Thyroid gland (tissue), 4 donors: ENCODE data around the gene ZFAND2B. TPM values are rescaled to one million over a fixed set of nuclear protein-coding genes. Genes with fewer than 3 reads are reported as not detected.

Experiments
- DNase-seq, 2 donors: peaks; one replicate each; pipeline ENCODE4 v3.0.0-alpha.2; 2019
- H3K27ac ChIP-seq, 3 donors: fragments of 200-600 bp; sonication (generic); 1 replicate in 2 of 3; 2 replicates in 1 of 3; pipeline ENCODE4 v1.5.1; 2016 to 2019; ENCODE audit warnings: mild to moderate bottlenecking in 1 of 3, moderate library complexity in 1 of 3
- H3K27me3 ChIP-seq: fragments of 200-600 bp; sonication (generic); one replicate; pipeline ENCODE4 v1.5.1; 2019
- H3K36me3 ChIP-seq, 2 donors: fragments of 200-600 bp; sonication (generic); one replicate each; pipeline ENCODE4 v1.5.1; 2016 to 2019
- H3K4me1 ChIP-seq, 2 donors: fragments of 200-600 bp; sonication (generic); one replicate each; pipeline ENCODE4 v1.5.1; 2017 to 2019
- H3K4me3 ChIP-seq, 3 donors: fragments of 200-600 bp; sonication (generic); replicated peaks in 1 of 3; 1 replicate in 2 of 3; 2 replicates in 1 of 3; pipeline ENCODE4 v1.5.1; 2016; ENCODE audit warnings: mild to moderate bottlenecking in 1 of 3
- H3K9me3 ChIP-seq: fragments of 200-600 bp; sonication (generic); one replicate; pipeline ENCODE4 v1.5.1; 2017
- POLR2A ChIP-seq, 2 donors: fragments of 450-650 bp; IDR thresholded peaks; one replicate each; pipeline ENCODE4 v1.6.1; 2017; ENCODE audit warnings: antibody characterized with exemption in 2 of 2, mild to moderate bottlenecking in 2 of 2, moderate library complexity in 1 of 2
- WGBS, 2 donors: methylation state at CpG; one replicate each; pipeline ENCODE4 v1.1.5; 2017; 5-methylcytosine and 5-hydroxymethylcytosine counted together
- intact Hi-C: fragments of 100-400 bp; cut with DNase I; formaldehyde crosslinking; loops from one replicate; pipeline ENCODE4 v1.15.1; 2023
- total RNA-seq, 4 donors: library from RNA; depleted of rRNA; stranded (reverse); fragments of >200 nt; gene quantifications; one replicate each; pipeline ENCODE4 v1.2.3, GENCODE V29; 2016
- TF ChIP-seq, protein P1 (sequence below), 6 experiments: fragments of 200-600 bp in 3 of 6; fragments of 450-650 bp in 3 of 6; sonication (generic) in 3 of 6; IDR thresholded peaks; one replicate each; pipeline ENCODE4 v1.5.1; 2016 to 2019; ENCODE audit warnings: antibody characterized with exemption in 6 of 6, mild to moderate bottlenecking in 2 of 6, inconsistent platforms in 1 of 6, moderate library complexity in 1 of 6

The ZFAND2B gene
- total RNA-seq, 4 donors from 2014 or later: 78.7 to 131 (median 92.0) TPM

DNA sequence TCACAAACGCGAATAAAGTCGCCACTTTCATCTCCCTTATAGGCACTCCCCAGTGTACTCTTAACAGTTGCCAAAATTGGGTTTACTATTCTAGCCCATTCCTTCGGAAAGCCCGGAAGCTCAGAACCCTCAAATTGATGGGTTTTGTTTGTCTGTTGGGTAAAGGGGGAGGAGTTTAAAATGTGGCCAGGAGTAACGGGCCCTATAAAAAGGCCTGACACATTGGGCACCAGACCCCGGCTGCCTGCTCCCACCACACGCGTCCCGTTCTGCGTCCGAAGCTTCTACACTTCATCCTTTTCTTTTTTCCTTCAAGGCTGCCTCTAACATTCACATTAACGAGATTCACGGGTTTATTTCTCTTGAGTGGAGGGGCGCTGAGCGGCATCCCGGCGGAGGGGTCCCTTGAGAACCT lies 46.8 kb upstream of the ZFAND2B start:
- peak overlapping the region in 2 of 3 donors; percentile 40 to 50 for H3K4me3 ChIP-seq

GRCh38 chr2:219160186-219161017 lies 46.2 kb upstream of the ZFAND2B start, which contains the start of gene NHEJ1:
TSS of gene NHEJ1 (minus strand) at chr2:219160815. CDS start at chr2:219158362, 2,453 bp downstream.
- intact Hi-C loops: loop anchor here (10.0 kb wide), 1 partner anchor 224 kb away; the partner anchor contains the start of gene DNPEP
- Histone ChIP-seq H3K9me3 (no peaks in the 10 kb centered on the region), H3K27ac (peak within 1 kb of the TSS; percentile 90 to 97 (median 93)), H3K36me3 (peaks cover 0 to 3% of the 10 kb centered on the region in 2 donors), H3K4me3 (peak within 1 kb of the TSS in 2 of 3 donors; percentile 40 to 50), H3K27me3 (no peaks in the 10 kb centered on the region), H3K4me1 (peaks cover 4 to 11% of the 10 kb centered on the region in 2 donors)
- DNase-seq: peak; percentile 96 to 97
- TF ChIP-seq, protein P1, sequence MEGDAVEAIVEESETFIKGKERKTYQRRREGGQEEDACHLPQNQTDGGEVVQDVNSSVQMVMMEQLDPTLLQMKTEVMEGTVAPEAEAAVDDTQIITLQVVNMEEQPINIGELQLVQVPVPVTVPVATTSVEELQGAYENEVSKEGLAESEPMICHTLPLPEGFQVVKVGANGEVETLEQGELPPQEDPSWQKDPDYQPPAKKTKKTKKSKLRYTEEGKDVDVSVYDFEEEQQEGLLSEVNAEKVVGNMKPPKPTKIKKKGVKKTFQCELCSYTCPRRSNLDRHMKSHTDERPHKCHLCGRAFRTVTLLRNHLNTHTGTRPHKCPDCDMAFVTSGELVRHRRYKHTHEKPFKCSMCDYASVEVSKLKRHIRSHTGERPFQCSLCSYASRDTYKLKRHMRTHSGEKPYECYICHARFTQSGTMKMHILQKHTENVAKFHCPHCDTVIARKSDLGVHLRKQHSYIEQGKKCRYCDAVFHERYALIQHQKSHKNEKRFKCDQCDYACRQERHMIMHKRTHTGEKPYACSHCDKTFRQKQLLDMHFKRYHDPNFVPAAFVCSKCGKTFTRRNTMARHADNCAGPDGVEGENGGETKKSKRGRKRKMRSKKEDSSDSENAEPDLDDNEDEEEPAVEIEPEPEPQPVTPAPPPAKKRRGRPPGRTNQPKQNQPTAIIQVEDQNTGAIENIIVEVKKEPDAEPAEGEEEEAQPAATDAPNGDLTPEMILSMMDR (IDR thresholded peaks at IDR 0.05): peak; percentile 89 to 99 (median 96)
- peak in 1 of 2 donors; percentile 72 for TF ChIP-seq POLR2A (IDR thresholded peaks at IDR 0.05)
- 0 to 2% methylated on average over 9 to 40 of the region's 70 CpGs for WGBS, 2 donors

More for the DNA sequence above, 46.8 kb upstream of the ZFAND2B start:
- Histone ChIP-seq H3K27ac (peak overlapping the region; percentile 90 to 97 (median 93)), H3K4me1 (peaks cover 4 to 11% of the 10 kb centered on the region in 2 donors), H3K27me3 (no peaks in the 10 kb centered on the region), H3K36me3 (peaks cover 0 to 3% of the 10 kb centered on the region in 2 donors), H3K9me3 (no peaks in the 10 kb centered on the region)
- TF ChIP-seq POLR2A (IDR thresholded peaks at IDR 0.05): no peak
- TF ChIP-seq, protein P1 (IDR thresholded peaks at IDR 0.05): no peak
- WGBS, 2 donors: 11 to 14% methylated on average over 18 of the region's 18 CpGs
- intact Hi-C loops: loop anchor here (5.0 to 10.0 kb wide), 2 partner anchors 138 to 225 kb away; partner anchors contain the start of gene DNPEP
- no peak for DNase-seq

GRCh38 chr2:219161097-219161496 lies 45.5 kb upstream of the ZFAND2B start:
- WGBS, 2 donors: 70 to 72% methylated on average over 4 of the region's 4 CpGs
- Histone ChIP-seq H3K27me3 (no peaks in the 10 kb centered on the region), H3K4me1 (peaks cover 4 to 11% of the 10 kb centered on the region in 2 donors), H3K9me3 (no peaks in the 10 kb centered on the region), H3K27ac (peak overlapping the region; percentile 90 to 97 (median 93)), H3K36me3 (peaks cover 0 to 3% of the 10 kb centered on the region in 2 donors), H3K4me3 (peak overlapping the region in 1 of 3 donors; percentile 50)
- intact Hi-C loops: loop anchor here (10.0 kb wide), 1 partner anchor 224 kb away; the partner anchor contains the start of gene DNPEP
- TF ChIP-seq, protein P1 (IDR thresholded peaks at IDR 0.05): no peak
- TF ChIP-seq POLR2A (IDR thresholded peaks at IDR 0.05): no peak
- no peak for DNase-seq

DNA sequence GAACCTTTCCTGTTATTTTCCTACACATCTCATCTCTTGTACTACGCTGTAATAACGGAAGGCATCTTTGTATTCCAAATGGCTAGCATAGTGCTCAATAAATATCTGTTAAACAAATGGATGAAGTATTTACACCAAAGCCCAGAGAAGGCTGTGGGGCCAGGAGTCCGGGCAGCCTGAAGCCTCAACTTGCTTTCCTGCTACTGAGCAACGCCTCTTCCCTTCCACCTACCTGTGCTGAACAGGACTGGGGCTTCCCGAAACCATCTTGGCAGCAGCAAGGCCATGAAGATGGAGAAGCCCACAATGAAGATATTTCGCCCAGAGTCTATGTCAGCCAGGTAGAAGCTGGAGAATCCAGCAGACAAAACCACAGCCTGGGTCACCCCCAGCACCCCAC lies 43.4 kb upstream of the ZFAND2B start:
- WGBS, 2 donors: 91 to 92% methylated on average over 6 of the region's 6 CpGs
- Histone ChIP-seq H3K4me3 (no peak overlapping the region), H3K36me3 (no peaks in the 10 kb centered on the region), H3K27ac (no peak overlapping the region), H3K4me1 (peaks cover 4 to 11% of the 10 kb centered on the region in 2 donors), H3K9me3 (no peaks in the 10 kb centered on the region), H3K27me3 (no peaks in the 10 kb centered on the region)
- intact Hi-C loops: loop anchor here (10.0 kb wide), 1 partner anchor 222 kb away; the partner anchor contains the start of gene DNPEP
- TF ChIP-seq POLR2A (IDR thresholded peaks at IDR 0.05): no peak
- TF ChIP-seq, protein P1 (IDR thresholded peaks at IDR 0.05): no peak
- DNase-seq: no peak
